SK-N-SH (cell line): ENCODE data around the gene NTM. TPM values are rescaled to one million over a fixed set of nuclear protein-coding genes. Genes with fewer than 3 reads are reported as not detected.

Source experiments
- CTCF ChIA-PET: fragments of 300-600, 350-600 bp; formaldehyde crosslinking; extraction: SDS; loops from one replicate; lab custom pipeline; 2021; lab: Yijun Ruan, JAX
- POLR2A ChIA-PET: fragments of 350-600 bp; sonication (Branson Sonifier 250); formaldehyde crosslinking; extraction: SDS; loops from one replicate; lab custom pipeline; 2020; ENCODE audit warnings: antibody characterized with exemption, inconsistent platforms; lab: Yijun Ruan, JAX
- DNase-seq: peaks from one replicate; pipeline ENCODE4 v3.0.0; 2012
- H2AFZ ChIP-seq: fragments of 200-600 bp; sonication (generic); 2 replicates; pipeline ENCODE4 v1.8.1; 2016; ENCODE audit warnings: antibody characterized with exemption, mild to moderate bottlenecking, low read depth
- H3F3A ChIP-seq: fragments of 200-600 bp; sonication (generic); replicated peaks from 2 replicates; pipeline ENCODE3; 2016; ENCODE audit warnings: antibody characterized with exemption, mild to moderate bottlenecking; ENCODE audit not compliant: insufficient read depth
- H3K27ac ChIP-seq, 2 experiments: fragments of 200-500 bp in 1 of 2; fragments of 200-600 bp in 1 of 2; sonication (Bioruptor generic) in 1 of 2; sonication (generic), shearing (Covaris generic) in 1 of 2; 2 replicates each; pipeline versions ENCODE4 v1.5.1 to v1.6.1; 2014 to 2016; ENCODE audit warnings: low read depth in 2 of 2, inconsistent platforms in 1 of 2, low read length in 1 of 2, mild to moderate bottlenecking in 1 of 2, mixed read lengths in 1 of 2
- H3K27me3 ChIP-seq: fragments of 200-600 bp; sonication (generic), shearing (Covaris generic); 2 replicates; pipeline ENCODE4 v1.6.1; 2016; ENCODE audit warnings: mixed run types; ENCODE audit not compliant: insufficient read depth
- H3K36me3 ChIP-seq, 2 experiments: fragments of 200-500 bp in 1 of 2; fragments of 200-600 bp in 1 of 2; sonication (Bioruptor generic) in 1 of 2; sonication (generic) in 1 of 2; replicated peaks in 1 of 2; 2 replicates each; pipeline versions ENCODE3 to v1.5.1; 2014 to 2016; ENCODE audit warnings: low read length in 1 of 2, mild to moderate bottlenecking in 1 of 2; ENCODE audit not compliant: insufficient read depth in 2 of 2, control insufficient read depth in 1 of 2
- H3K4me1 ChIP-seq, 2 experiments: fragments of 200-500 bp in 1 of 2; fragments of 200-600 bp in 1 of 2; sonication (Bioruptor generic) in 1 of 2; sonication (generic), shearing (Covaris generic) in 1 of 2; 2 replicates each; pipeline versions ENCODE4 v1.5.1 to v1.6.1; 2014 to 2016; ENCODE audit warnings: low read depth in 1 of 2, low read length in 1 of 2, mixed run types in 1 of 2; ENCODE audit not compliant: insufficient read depth in 2 of 2, control insufficient read depth in 1 of 2
- H3K4me2 ChIP-seq: fragments of 200-600 bp; sonication (generic), shearing (Covaris generic); 2 replicates; pipeline ENCODE4 v1.6.1; 2017; ENCODE audit warnings: mixed run types
- H3K4me3 ChIP-seq, 2 experiments: fragments of 200-500 bp in 1 of 2; fragments of 200-600 bp in 1 of 2; sonication (Bioruptor generic) in 1 of 2; sonication (generic), shearing (Covaris generic) in 1 of 2; 2 replicates each; pipeline versions ENCODE4 v1.5.1 to v1.8.1; 2014 to 2016; ENCODE audit warnings: low read depth in 2 of 2, inconsistent platforms in 1 of 2, low read length in 1 of 2, mild to moderate bottlenecking in 1 of 2, mixed read lengths in 1 of 2, moderate library complexity in 1 of 2
- H3K79me2 ChIP-seq: fragments of 200-600 bp; sonication (generic); 2 replicates; pipeline ENCODE4 v1.8.1; 2017; ENCODE audit warnings: mild to moderate bottlenecking; ENCODE audit not compliant: insufficient read depth
- H3K9ac ChIP-seq: fragments of 200-600 bp; sonication (generic); 2 replicates; pipeline ENCODE4 v1.6.1; 2017; ENCODE audit warnings: mixed run types
- H3K9me2 ChIP-seq: fragments of 200-600 bp; sonication (generic); 2 replicates; pipeline ENCODE4 v1.6.1; 2017; ENCODE audit warnings: mixed run types
- H3K9me3 ChIP-seq: fragments of 200-600 bp; sonication (generic); 2 replicates; pipeline ENCODE4 v1.6.1; 2017; ENCODE audit warnings: mixed run types, mild to moderate bottlenecking, moderate library complexity
- H4K20me1 ChIP-seq: fragments of 200-600 bp; sonication (generic); 2 replicates; pipeline ENCODE4 v1.6.1; 2017; ENCODE audit warnings: mild to moderate bottlenecking, mixed run types; ENCODE audit not compliant: insufficient read depth
- CHD2 ChIP-seq: fragments of 150-350 bp; IDR thresholded peaks from 2 replicates; pipeline ENCODE4 v1.6.1; 2018; ENCODE audit warnings: low read length; ENCODE audit not compliant: partially characterized antibody
- EZH2phosphoT487 ChIP-seq: fragments of 200-600 bp; sonication (generic); IDR thresholded peaks from 2 replicates; pipeline ENCODE4 v1.6.1; 2017; ENCODE audit warnings: low read depth, mixed run types, mild to moderate bottlenecking, antibody characterized with exemption, moderate library complexity, borderline replicate concordance
- FOSL2 ChIP-seq: IDR thresholded peaks from 2 replicates; pipeline ENCODE4 v1.4.0; 2012; ENCODE audit warnings: low read depth, mild to moderate bottlenecking, moderate library complexity, borderline replicate concordance
- FOXJ3 ChIP-seq: sonication (generic); formaldehyde crosslinking; IDR thresholded peaks from 2 replicates; pipeline ENCODE4 v1.5.1; 2020; ENCODE audit warnings: mild to moderate bottlenecking, missing genetic modification reagents
- FOXM1 ChIP-seq: IDR thresholded peaks from 2 replicates; pipeline ENCODE4 v1.4.0; 2012; ENCODE audit warnings: low read depth, mild to moderate bottlenecking
- GATA2 ChIP-seq: sonication (generic); formaldehyde crosslinking; IDR thresholded peaks from 2 replicates; pipeline ENCODE4 v1.5.0; 2020; ENCODE audit warnings: mild to moderate bottlenecking, missing genetic modification reagents
- MEF2A ChIP-seq: IDR thresholded peaks from 2 replicates; pipeline ENCODE4 v1.4.0; 2012; ENCODE audit warnings: low read depth, borderline replicate concordance
- NFIC ChIP-seq: IDR thresholded peaks from 2 replicates; pipeline ENCODE4 v1.4.0; 2012; ENCODE audit warnings: borderline replicate concordance
- NRF1 ChIP-seq: IDR thresholded peaks from 2 replicates; pipeline ENCODE4 v1.6.1; 2012; ENCODE audit warnings: low read depth, mild to moderate bottlenecking, low read length
- RAD21 ChIP-seq: IDR thresholded peaks from 2 replicates; pipeline ENCODE4 v1.6.1; 2012; ENCODE audit warnings: mild to moderate bottlenecking, low read length
- RCOR1 ChIP-seq: fragments of 150-350 bp; IDR thresholded peaks from 2 replicates; pipeline ENCODE4 v1.6.1; 2017; ENCODE audit warnings: antibody characterized with exemption, low read length
- RFX5 ChIP-seq: IDR thresholded peaks from 2 replicates; pipeline ENCODE4 v1.6.1; 2012; ENCODE audit warnings: mild to moderate bottlenecking, improper control_type of control experiment, low read length
- RXRA ChIP-seq: IDR thresholded peaks from 2 replicates; pipeline ENCODE4 v1.4.0; 2012; ENCODE audit warnings: low read depth, mild to moderate bottlenecking, borderline replicate concordance
- SIN3A ChIP-seq: IDR thresholded peaks from 2 replicates; pipeline ENCODE4 v1.6.1; 2012; ENCODE audit warnings: low read depth, mild to moderate bottlenecking, low read length, moderate library complexity, borderline replicate concordance
- SMC3 ChIP-seq: IDR thresholded peaks from 2 replicates; pipeline ENCODE4 v1.6.1; 2012; ENCODE audit warnings: low read depth, low read length, improper control_type of control experiment
- TAF1 ChIP-seq: IDR thresholded peaks from 2 replicates; pipeline ENCODE4 v1.6.1; 2012; ENCODE audit warnings: low read depth, mild to moderate bottlenecking, low read length, moderate library complexity, borderline replicate concordance
- TCF12 ChIP-seq: IDR thresholded peaks from 2 replicates; pipeline ENCODE4 v1.4.0; 2012
- TEAD4 ChIP-seq: IDR thresholded peaks from 2 replicates; pipeline ENCODE4 v1.4.0; 2012; ENCODE audit warnings: mild to moderate bottlenecking, borderline replicate concordance; ENCODE audit not compliant: insufficient read depth
- WGBS: methylation state at CpG from one replicate; pipeline ENCODE4 v1.1.6; 2017; ENCODE audit warnings: low lambda C conversion rate; 5-methylcytosine and 5-hydroxymethylcytosine counted together
- polyA plus RNA-seq, 3 experiments: library from polyadenylated mRNA; depleted of rRNA; stranded (reverse); fragments of >200 nt; gene quantifications; 2 replicates each; pipeline ENCODE4 v1.2.3, GENCODE V29; 2012
- TF ChIP-seq, protein P1 (sequence below): IDR thresholded peaks from 2 replicates; pipeline ENCODE4 v1.6.1; 2012; ENCODE audit warnings: mild to moderate bottlenecking, low read depth, low read length, moderate library complexity
- TF ChIP-seq, protein P2 (sequence below): IDR thresholded peaks from 2 replicates; pipeline ENCODE4 v1.4.0; 2012; ENCODE audit warnings: low read depth, borderline replicate concordance
- TF ChIP-seq, protein P3 (sequence below): fragments of 150-350 bp; IDR thresholded peaks from 2 replicates; pipeline ENCODE4 v1.6.1; 2016; ENCODE audit warnings: mild to moderate bottlenecking, low read depth, low read length

NTM gene
- polyA plus RNA-seq, 1 of the 3 experiments (the other 2 are of a cell fraction) = 20.0 TPM

DNA sequence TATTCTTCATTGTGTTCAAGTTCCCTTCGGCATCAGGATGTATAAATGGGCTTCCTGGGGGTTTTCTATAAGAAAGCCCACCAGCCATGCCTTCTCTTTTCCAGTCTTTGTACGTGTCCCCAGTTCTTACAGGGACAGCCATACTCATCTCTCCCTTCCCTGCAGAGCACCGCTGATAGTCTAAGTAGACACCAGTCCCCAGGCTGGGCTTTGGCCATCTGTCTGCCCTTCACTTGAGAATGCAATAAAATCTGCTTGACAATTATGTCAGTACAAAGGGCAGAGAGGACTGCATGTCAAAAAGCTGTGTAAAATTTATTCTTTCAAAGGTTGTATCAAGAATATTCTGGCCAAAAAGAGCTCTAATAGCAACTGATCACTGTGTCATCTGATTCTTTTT is 27.3 kb downstream of the NTM start:
- Histone ChIP-seq H2AFZ (no peak overlapping the region), H3K4me1 (peaks cover 0 to 2% of the 10 kb centered on the region in 2 experiments; a peak in 2 of 4 replicates), H3K9me3 (no peaks in the 10 kb centered on the region), H3K36me3 (no peaks in the 10 kb centered on the region), H3K27ac (no peak overlapping the region; a peak in 1 of 4 replicates), H3K79me2 (no peaks in the 10 kb centered on the region), H3K9ac (no peak overlapping the region), H3K9me2 (no peaks in the 10 kb centered on the region), H3F3A (no peaks in the 10 kb centered on the region), H3K4me3 (no peak overlapping the region), H3K27me3 (no peaks in the 10 kb centered on the region), H3K4me2 (no peak overlapping the region), H4K20me1 (no peaks in the 10 kb centered on the region)
- 9% methylated on average over 3 of the region's 3 CpGs for WGBS
- DNase-seq = peak; percentile 33
- ChIA-PET POLR2A (interaction anchor here (0.6 kb wide), 1 partner anchor 1516 kb away, joined by 3 read pairs; no protein-coding TSS in a partner anchor), CTCF (interaction anchor here (0.6 to 1.6 kb wide), 3 partner anchors 96 to 333 kb away, joined by 3 to 4 read pairs (median 3); no protein-coding TSS in a partner anchor)
- TF ChIP-seq FOSL2 (no peak), NFIC (no peak), TAF1 (no peak), CHD2 (no peak), FOXJ3 (CRISPR knock-in tag) (no peak), GATA2 (CRISPR knock-in tag) (no peak), TCF12 (no peak)
- TF ChIP-seq, protein P1, sequence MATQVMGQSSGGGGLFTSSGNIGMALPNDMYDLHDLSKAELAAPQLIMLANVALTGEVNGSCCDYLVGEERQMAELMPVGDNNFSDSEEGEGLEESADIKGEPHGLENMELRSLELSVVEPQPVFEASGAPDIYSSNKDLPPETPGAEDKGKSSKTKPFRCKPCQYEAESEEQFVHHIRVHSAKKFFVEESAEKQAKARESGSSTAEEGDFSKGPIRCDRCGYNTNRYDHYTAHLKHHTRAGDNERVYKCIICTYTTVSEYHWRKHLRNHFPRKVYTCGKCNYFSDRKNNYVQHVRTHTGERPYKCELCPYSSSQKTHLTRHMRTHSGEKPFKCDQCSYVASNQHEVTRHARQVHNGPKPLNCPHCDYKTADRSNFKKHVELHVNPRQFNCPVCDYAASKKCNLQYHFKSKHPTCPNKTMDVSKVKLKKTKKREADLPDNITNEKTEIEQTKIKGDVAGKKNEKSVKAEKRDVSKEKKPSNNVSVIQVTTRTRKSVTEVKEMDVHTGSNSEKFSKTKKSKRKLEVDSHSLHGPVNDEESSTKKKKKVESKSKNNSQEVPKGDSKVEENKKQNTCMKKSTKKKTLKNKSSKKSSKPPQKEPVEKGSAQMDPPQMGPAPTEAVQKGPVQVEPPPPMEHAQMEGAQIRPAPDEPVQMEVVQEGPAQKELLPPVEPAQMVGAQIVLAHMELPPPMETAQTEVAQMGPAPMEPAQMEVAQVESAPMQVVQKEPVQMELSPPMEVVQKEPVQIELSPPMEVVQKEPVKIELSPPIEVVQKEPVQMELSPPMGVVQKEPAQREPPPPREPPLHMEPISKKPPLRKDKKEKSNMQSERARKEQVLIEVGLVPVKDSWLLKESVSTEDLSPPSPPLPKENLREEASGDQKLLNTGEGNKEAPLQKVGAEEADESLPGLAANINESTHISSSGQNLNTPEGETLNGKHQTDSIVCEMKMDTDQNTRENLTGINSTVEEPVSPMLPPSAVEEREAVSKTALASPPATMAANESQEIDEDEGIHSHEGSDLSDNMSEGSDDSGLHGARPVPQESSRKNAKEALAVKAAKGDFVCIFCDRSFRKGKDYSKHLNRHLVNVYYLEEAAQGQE = no peak

DNA sequence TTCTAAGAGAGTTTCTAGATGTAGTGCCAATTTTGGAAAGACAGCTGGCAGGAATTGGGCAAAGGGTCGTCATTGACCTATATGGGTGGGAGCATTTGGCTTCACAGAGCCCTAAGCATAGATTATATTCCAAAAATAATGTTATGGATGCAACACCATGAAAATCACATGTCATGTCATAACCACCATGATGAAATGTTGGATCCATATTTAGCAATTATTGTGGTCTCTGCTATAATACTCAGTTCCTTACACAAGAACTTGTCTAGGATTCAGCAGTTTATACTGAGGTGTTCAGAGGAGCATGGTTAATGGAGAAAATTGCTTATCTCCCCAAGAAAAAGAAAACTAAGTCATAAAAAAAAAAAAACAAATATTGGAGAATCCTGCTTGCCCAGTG is 31.6 kb downstream of the NTM start:
- Histone ChIP-seq H3F3A (no peaks in the 10 kb centered on the region), H3K4me3 (no peak overlapping the region), H3K36me3 (no peaks in the 10 kb centered on the region), H3K9ac (no peak overlapping the region), H3K4me2 (no peak overlapping the region), H3K79me2 (no peaks in the 10 kb centered on the region), H3K27ac (no peak overlapping the region), H3K4me1 (peaks cover 0 to 2% of the 10 kb centered on the region in 2 experiments; a peak in 2 of 4 replicates), H3K9me3 (no peaks in the 10 kb centered on the region), H4K20me1 (no peaks in the 10 kb centered on the region), H2AFZ (no peak overlapping the region), H3K9me2 (no peaks in the 10 kb centered on the region), H3K27me3 (no peaks in the 10 kb centered on the region)
- CTCF ChIA-PET = no interaction called here
- POLR2A ChIA-PET = no interaction called here
- WGBS = 0% methylated on average over 1 of the region's 1 CpG
- no peak for DNase-seq
- TF ChIP-seq TEAD4 (no peak), EZH2phosphoT487 (no peak), MEF2A (no peak), RFX5 (no peak), FOXM1 (no peak), NFIC (no peak), RAD21 (no peak), TCF12 (no peak), RXRA (no peak), GATA2 (CRISPR knock-in tag) (no peak), SIN3A (no peak), NRF1 (no peak), RCOR1 (no peak), SMC3 (no peak), FOSL2 (no peak)
- TF ChIP-seq, protein P2, sequence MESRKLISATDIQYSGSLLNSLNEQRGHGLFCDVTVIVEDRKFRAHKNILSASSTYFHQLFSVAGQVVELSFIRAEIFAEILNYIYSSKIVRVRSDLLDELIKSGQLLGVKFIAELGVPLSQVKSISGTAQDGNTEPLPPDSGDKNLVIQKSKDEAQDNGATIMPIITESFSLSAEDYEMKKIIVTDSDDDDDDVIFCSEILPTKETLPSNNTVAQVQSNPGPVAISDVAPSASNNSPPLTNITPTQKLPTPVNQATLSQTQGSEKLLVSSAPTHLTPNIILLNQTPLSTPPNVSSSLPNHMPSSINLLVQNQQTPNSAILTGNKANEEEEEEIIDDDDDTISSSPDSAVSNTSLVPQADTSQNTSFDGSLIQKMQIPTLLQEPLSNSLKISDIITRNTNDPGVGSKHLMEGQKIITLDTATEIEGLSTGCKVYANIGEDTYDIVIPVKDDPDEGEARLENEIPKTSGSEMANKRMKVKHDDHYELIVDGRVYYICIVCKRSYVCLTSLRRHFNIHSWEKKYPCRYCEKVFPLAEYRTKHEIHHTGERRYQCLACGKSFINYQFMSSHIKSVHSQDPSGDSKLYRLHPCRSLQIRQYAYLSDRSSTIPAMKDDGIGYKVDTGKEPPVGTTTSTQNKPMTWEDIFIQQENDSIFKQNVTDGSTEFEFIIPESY = no peak
- TF ChIP-seq, protein P3, sequence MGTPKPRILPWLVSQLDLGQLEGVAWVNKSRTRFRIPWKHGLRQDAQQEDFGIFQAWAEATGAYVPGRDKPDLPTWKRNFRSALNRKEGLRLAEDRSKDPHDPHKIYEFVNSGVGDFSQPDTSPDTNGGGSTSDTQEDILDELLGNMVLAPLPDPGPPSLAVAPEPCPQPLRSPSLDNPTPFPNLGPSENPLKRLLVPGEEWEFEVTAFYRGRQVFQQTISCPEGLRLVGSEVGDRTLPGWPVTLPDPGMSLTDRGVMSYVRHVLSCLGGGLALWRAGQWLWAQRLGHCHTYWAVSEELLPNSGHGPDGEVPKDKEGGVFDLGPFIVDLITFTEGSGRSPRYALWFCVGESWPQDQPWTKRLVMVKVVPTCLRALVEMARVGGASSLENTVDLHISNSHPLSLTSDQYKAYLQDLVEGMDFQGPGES = no peak
